H9 (cell line): ENCODE data around the gene TNPO2. TPM values are rescaled to one million over a fixed set of nuclear protein-coding genes. Genes with fewer than 3 reads are reported as not detected.

Experiments used
- DNase-seq: peaks from one replicate; pipeline ENCODE4 v3.0.0-alpha.2; 2017
- H2AFZ ChIP-seq: one replicate; pipeline ENCODE4 v1.6.1; 2013; ENCODE audit warnings: mild to moderate bottlenecking, low read length, control low read depth, moderate library complexity
- H2AK5ac ChIP-seq: 2 replicates; pipeline ENCODE4 v1.6.1; 2013; ENCODE audit warnings: low read length, control low read depth, mixed read lengths; ENCODE audit not compliant: insufficient read length
- H2BK120ac ChIP-seq: one replicate; pipeline ENCODE4 v1.6.1; 2013; ENCODE audit warnings: low read depth, mild to moderate bottlenecking, low read length, control low read depth, inconsistent platforms; ENCODE audit not compliant: poor library complexity, severe bottlenecking
- H2BK12ac ChIP-seq: 2 replicates; pipeline ENCODE4 v1.6.1; 2013; ENCODE audit warnings: low read length, control low read depth, mixed read lengths, low read depth; ENCODE audit not compliant: insufficient read length
- H2BK15ac ChIP-seq: 2 replicates; pipeline ENCODE4 v1.6.1; 2013; ENCODE audit warnings: low read depth, low read length, control low read depth
- H2BK20ac ChIP-seq: one replicate; pipeline ENCODE4 v1.6.1; 2013; ENCODE audit warnings: low read depth, mild to moderate bottlenecking, low read length, control low read depth, inconsistent platforms; ENCODE audit not compliant: poor library complexity, severe bottlenecking
- H2BK5ac ChIP-seq: 2 replicates; pipeline ENCODE4 v1.6.1; 2013; ENCODE audit warnings: low read length, control low read depth, mixed read lengths; ENCODE audit not compliant: insufficient read length
- H3K14ac ChIP-seq: 2 replicates; pipeline ENCODE4 v1.6.1; 2013; ENCODE audit warnings: low read length, control low read depth; ENCODE audit not compliant: insufficient read depth
- H3K18ac ChIP-seq: 2 replicates; pipeline ENCODE4 v1.6.1; 2013; ENCODE audit warnings: low read depth, mild to moderate bottlenecking, mixed read lengths, low read length, control low read depth; ENCODE audit not compliant: insufficient read length
- H3K23ac ChIP-seq: 2 replicates; pipeline ENCODE4 v1.6.1; 2013; ENCODE audit warnings: low read length, control low read depth, mixed read lengths, low read depth; ENCODE audit not compliant: insufficient read length
- H3K23me2 ChIP-seq: 2 replicates; pipeline ENCODE4 v1.6.1; 2013; ENCODE audit warnings: low read depth, mild to moderate bottlenecking, mixed read lengths, low read length, control low read depth; ENCODE audit not compliant: insufficient read length, poor library complexity, severe bottlenecking
- H3K27ac ChIP-seq: 2 replicates; pipeline ENCODE4 v1.5.1; 2013; ENCODE audit warnings: low read length, control low read depth, mixed read lengths, low read depth; ENCODE audit not compliant: insufficient read length
- H3K27me3 ChIP-seq: 2 replicates; pipeline ENCODE4 v1.6.1; 2013; ENCODE audit warnings: low read length, control low read depth, inconsistent platforms; ENCODE audit not compliant: insufficient read depth
- H3K4ac ChIP-seq: 2 replicates; pipeline ENCODE4 v1.6.1; 2013; ENCODE audit warnings: low read depth, mild to moderate bottlenecking, control low read depth, inconsistent platforms, low read length, moderate library complexity
- H3K4me1 ChIP-seq: 2 replicates; pipeline ENCODE4 v1.6.1; 2013; ENCODE audit warnings: low read length, control low read depth, inconsistent platforms; ENCODE audit not compliant: insufficient read depth
- H3K4me2 ChIP-seq: 2 replicates; pipeline ENCODE4 v1.6.1; 2013; ENCODE audit warnings: low read length, control low read depth, mixed read lengths; ENCODE audit not compliant: insufficient read length, insufficient read depth
- H3K56ac ChIP-seq: 2 replicates; pipeline ENCODE4 v1.6.1; 2013; ENCODE audit warnings: low read depth, mild to moderate bottlenecking, mixed read lengths, low read length, control low read depth; ENCODE audit not compliant: insufficient read length
- H3K79me1 ChIP-seq: 2 replicates; pipeline ENCODE4 v1.6.1; 2013; ENCODE audit warnings: low read depth, mild to moderate bottlenecking, moderate library complexity, low read length, control low read depth, inconsistent platforms; ENCODE audit not compliant: insufficient read depth, poor library complexity, severe bottlenecking
- H3K79me2 ChIP-seq: 2 replicates; pipeline ENCODE4 v1.6.1; 2013; ENCODE audit warnings: low read length, control low read depth, inconsistent platforms; ENCODE audit not compliant: insufficient read depth
- H3K9ac ChIP-seq: 2 replicates; pipeline ENCODE4 v1.6.1; 2013; ENCODE audit warnings: low read length, control low read depth, mixed read lengths; ENCODE audit not compliant: insufficient read length; ENCODE audit errors: extremely low read depth
- H3K9me3 ChIP-seq: one replicate; pipeline ENCODE4 v1.6.1; 2013; ENCODE audit warnings: low read depth, low read length, inconsistent platforms; ENCODE audit not compliant: control insufficient read depth
- H3T11ph ChIP-seq: one replicate; pipeline ENCODE4 v1.6.1; 2013; ENCODE audit warnings: mild to moderate bottlenecking, low read length, control low read depth, inconsistent platforms
- H4K20me1 ChIP-seq: one replicate; pipeline ENCODE4 v1.6.1; 2013; ENCODE audit not compliant: control insufficient read depth, insufficient read length, insufficient read depth
- H4K5ac ChIP-seq: 2 replicates; pipeline ENCODE4 v1.6.1; 2013; ENCODE audit warnings: low read depth, mild to moderate bottlenecking, mixed read lengths, low read length, control low read depth; ENCODE audit not compliant: insufficient read length
- H4K8ac ChIP-seq: replicated peaks from 2 replicates; pipeline ENCODE4 v1.6.1; 2013; ENCODE audit warnings: low read length, control low read depth, mixed read lengths, low read depth; ENCODE audit not compliant: insufficient read length
- H4K91ac ChIP-seq: 2 replicates; pipeline ENCODE4 v1.6.1; 2013; ENCODE audit warnings: low read depth, mild to moderate bottlenecking, moderate library complexity, mixed read lengths, low read length, control low read depth; ENCODE audit not compliant: insufficient read length
- H3K27ac Mint-ChIP-seq, 3 experiments: 2 replicates in 2 of 3; 3 replicates in 1 of 3; pipeline ENCODE4 v1.8.0; 2020 to 2021; ENCODE audit warnings: mixed read lengths in 3 of 3, mild to moderate bottlenecking in 1 of 3, moderate library complexity in 1 of 3
- H3K27me3 Mint-ChIP-seq: 2 replicates; pipeline ENCODE4 v1.8.0; 2021; ENCODE audit warnings: low read depth, mild to moderate bottlenecking, moderate library complexity, mixed read lengths
- H3K36me3 Mint-ChIP-seq, 3 experiments: 2 replicates in 2 of 3; 3 replicates in 1 of 3; pipeline ENCODE4 v1.8.0; 2020 to 2021; ENCODE audit warnings: low read depth in 3 of 3, mixed read lengths in 3 of 3; ENCODE audit not compliant: insufficient read depth in 1 of 3
- H3K4me1 Mint-ChIP-seq, 2 experiments: 2 replicates each; pipeline ENCODE4 v1.8.0; 2020; ENCODE audit warnings: mixed read lengths in 2 of 2
- H3K4me3 Mint-ChIP-seq, 2 experiments: 2 replicates in 1 of 2; 3 replicates in 1 of 2; pipeline ENCODE4 v1.8.0; 2020 to 2021; ENCODE audit warnings: mild to moderate bottlenecking in 2 of 2, mixed read lengths in 2 of 2, moderate library complexity in 1 of 2
- H3K9me3 Mint-ChIP-seq, 2 experiments: 2 replicates in 1 of 2; 3 replicates in 1 of 2; pipeline ENCODE4 v1.8.0; 2020; ENCODE audit warnings: mild to moderate bottlenecking in 2 of 2, mixed read lengths in 2 of 2, moderate library complexity in 1 of 2
- CTCF ChIP-seq: fragments of 200-600 bp; sonication (generic); conservative IDR thresholded peaks from 3 replicates; pipeline ENCODE4 v1.8.0; 2021; ENCODE audit warnings: antibody characterized with exemption, mild to moderate bottlenecking
- WGBS: extraction: QIAGEN DNeasy Blood & Tissue Kit; methylation state at CpG from one replicate; pipeline ENCODE4 v1.1.7; 2013; ENCODE audit warnings: missing lambda C conversion rate, low lambda C conversion rate, mixed read lengths; ENCODE audit not compliant: insufficient read length; ENCODE audit errors: extremely low coverage; 5-methylcytosine and 5-hydroxymethylcytosine counted together
- total RNA-seq: library from RNA; stranded (reverse); gene quantifications from 2 replicates; pipeline ENCODE4 v1.2.1, GENCODE V29; 2021

Gene TNPO2
- total RNA-seq, 1 experiment from 2014 or later = 159 TPM

DNA sequence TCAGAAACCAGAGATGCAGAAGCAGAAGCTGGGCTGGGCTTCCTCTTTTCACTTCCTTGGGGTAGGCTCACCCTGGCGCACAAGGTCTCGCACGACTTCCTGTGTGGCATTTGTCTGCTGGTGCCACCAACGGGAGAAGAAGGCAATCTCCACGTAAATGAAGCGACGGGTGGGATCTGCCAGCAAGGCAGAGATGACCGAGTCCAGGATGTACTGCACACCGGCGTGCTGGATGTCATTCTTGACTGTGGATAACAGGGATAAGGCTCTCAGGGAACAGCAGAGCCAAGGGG is 58.5 kb downstream of the TNPO2 start:
- no peaks in the 10 kb centered on the region for H3K9me3 ChIP-seq
- H3K4me3 Mint-ChIP-seq = peak overlapping the region; percentile 37 to 93; a peak in 4 of 5 replicates
- H3K9ac ChIP-seq = no peak overlapping the region
- no peak overlapping the region for H3K14ac ChIP-seq
- peaks cover 0 to 1% of the 10 kb centered on the region in 2 experiments; a peak in 2 of 5 replicates for H3K9me3 Mint-ChIP-seq
- no peak overlapping the region for H2BK20ac ChIP-seq
- no peak overlapping the region for H3K4me2 ChIP-seq
- H3K56ac ChIP-seq = no peak overlapping the region
- H4K20me1 ChIP-seq = no peaks in the 10 kb centered on the region
- H4K8ac ChIP-seq = no peak overlapping the region
- H3K79me2 ChIP-seq = no peaks in the 10 kb centered on the region
- no peak overlapping the region for H3T11ph ChIP-seq
- H3K27me3 Mint-ChIP-seq = peaks cover 2% of the 10 kb centered on the region
- H2BK5ac ChIP-seq = no peak overlapping the region
- no peak for TF ChIP-seq CTCF
- WGBS = no CpG with 5 or more reads among the region's 10 CpGs
- H3K36me3 Mint-ChIP-seq = peaks cover 3 to 34% (median 31%) of the 10 kb centered on the region in 3 experiments; a peak in 6 of 7 replicates
- H2AK5ac ChIP-seq = no peak overlapping the region
- H2AFZ ChIP-seq = no peak overlapping the region
- peaks cover 23% of the 10 kb centered on the region for H3K23me2 ChIP-seq
- H3K27ac ChIP-seq = no peak overlapping the region
- no peak overlapping the region for H2BK120ac ChIP-seq
- no peak overlapping the region for H2BK12ac ChIP-seq
- H4K5ac ChIP-seq = no peak overlapping the region
- no peaks in the 10 kb centered on the region for H3K27me3 ChIP-seq
- no peaks in the 10 kb centered on the region for H3K4me1 ChIP-seq
- H3K79me1 ChIP-seq = no peaks in the 10 kb centered on the region
- no peak overlapping the region for H2BK15ac ChIP-seq
- no peak overlapping the region for H3K27ac Mint-ChIP-seq
- no peak overlapping the region for H3K4ac ChIP-seq
- peaks cover 24 to 41% of the 10 kb centered on the region in 2 experiments for H3K4me1 Mint-ChIP-seq
- DNase-seq = no peak
- no peak overlapping the region for H3K23ac ChIP-seq
- H4K91ac ChIP-seq = no peak overlapping the region
- H3K18ac ChIP-seq = no peak overlapping the region
